Neural cell (in vitro differentiated cells): ENCODE data around the gene NCR3LG1. TPM values are rescaled to one million over a fixed set of nuclear protein-coding genes. Genes with fewer than 3 reads are reported as not detected.

ENCODE experiments used
- H2AFZ ChIP-seq: fragments of 200-600, 300-800 bp; sonication (generic), shearing (Covaris generic); 2 replicates; pipeline ENCODE4 v1.6.0; 2014; ENCODE audit warnings: low read depth, mild to moderate bottlenecking, antibody characterized with exemption, low read length, moderate library complexity
- H3F3A ChIP-seq: fragments of 200-600 bp; shearing (Covaris generic); 2 replicates; pipeline ENCODE4 v1.6.1; 2016; ENCODE audit warnings: mild to moderate bottlenecking, moderate library complexity, mixed read lengths, antibody characterized with exemption, low read length; ENCODE audit not compliant: insufficient read depth, poor library complexity, severe bottlenecking
- H3K27ac ChIP-seq: fragments of 200-600, 300-800 bp; sonication (generic), shearing (Covaris generic); 2 replicates; pipeline ENCODE4 v1.5.1; 2014; ENCODE audit warnings: mild to moderate bottlenecking, low read length, moderate library complexity
- H3K27me3 ChIP-seq: fragments of 300-800, 200-600 bp; sonication (generic), shearing (Covaris generic); 2 replicates; pipeline ENCODE4 v1.6.0; 2014; ENCODE audit warnings: mild to moderate bottlenecking, low read depth, low read length, moderate library complexity; ENCODE audit not compliant: insufficient read depth
- H3K36me3 ChIP-seq: fragments of 300-800, 200-600 bp; sonication (generic), shearing (Covaris generic); 2 replicates; pipeline ENCODE4 v1.5.1; 2014; ENCODE audit warnings: mild to moderate bottlenecking, antibody characterized with exemption, low read length, moderate library complexity; ENCODE audit not compliant: insufficient read depth
- H3K4me2 ChIP-seq: fragments of 300-800, 200-600 bp; sonication (generic), shearing (Covaris generic); 2 replicates; pipeline ENCODE4 v1.6.0; 2014; ENCODE audit warnings: mild to moderate bottlenecking, low read length
- H3K4me3 ChIP-seq: fragments of 300-800, 200-600 bp; sonication (generic), shearing (Covaris generic); 2 replicates; pipeline ENCODE4 v1.5.1; 2014; ENCODE audit warnings: mild to moderate bottlenecking, low read length, moderate library complexity
- H3K79me2 ChIP-seq: fragments of 200-600 bp; shearing (Covaris generic); replicated peaks from 2 replicates; pipeline ENCODE4 v1.6.0; 2014; ENCODE audit warnings: mild to moderate bottlenecking, low read length, moderate library complexity; ENCODE audit not compliant: insufficient read depth
- H3K9ac ChIP-seq: fragments of 300-800, 200-600 bp; sonication (generic), shearing (Covaris generic); 2 replicates; pipeline ENCODE4 v1.6.1; 2016; ENCODE audit warnings: mild to moderate bottlenecking, low read length, mixed read lengths
- H3K9me2 ChIP-seq: fragments of 200-600 bp; shearing (Covaris generic); 2 replicates; pipeline ENCODE4 v1.6.1; 2016; ENCODE audit warnings: mild to moderate bottlenecking, low read length, mixed read lengths; ENCODE audit not compliant: insufficient read depth
- H3K9me3 ChIP-seq: fragments of 200-600, 300-800 bp; sonication (generic), shearing (Covaris generic); 2 replicates; pipeline ENCODE4 v1.6.1; 2016; ENCODE audit warnings: mild to moderate bottlenecking, mixed run types, low read length, moderate library complexity, mixed read lengths
- H4K20me1 ChIP-seq: fragments of 200-600 bp; shearing (Covaris generic); 2 replicates; pipeline ENCODE4 v1.6.1; 2016; ENCODE audit warnings: mild to moderate bottlenecking, mixed run types; ENCODE audit not compliant: insufficient read depth
- CTCF ChIP-seq: fragments of 450-650 bp; IDR thresholded peaks from 2 replicates; pipeline ENCODE4 v1.5.1; 2014; ENCODE audit warnings: antibody characterized with exemption, mild to moderate bottlenecking, moderate library complexity; ENCODE audit not compliant: poor library complexity, severe bottlenecking
- EP300 ChIP-seq: fragments of 450-650 bp; conservative IDR thresholded peaks from 2 replicates; pipeline ENCODE4 v1.6.1; 2014; ENCODE audit warnings: antibody characterized with exemption, mild to moderate bottlenecking, moderate library complexity; ENCODE audit not compliant: poor library complexity, severe bottlenecking
- EZH2 ChIP-seq: fragments of 200-600, 300-800 bp; shearing (Covaris generic), sonication (generic); IDR thresholded peaks from 2 replicates; pipeline ENCODE4 v1.6.1; 2014; ENCODE audit warnings: antibody characterized with exemption, low read length, borderline replicate concordance, mild to moderate bottlenecking; ENCODE audit not compliant: insufficient read depth, poor library complexity, severe bottlenecking
- MXI1 ChIP-seq: fragments of 450-650 bp; conservative IDR thresholded peaks from 2 replicates; pipeline ENCODE4 v1.6.1; 2014; ENCODE audit warnings: antibody characterized with exemption, mild to moderate bottlenecking; ENCODE audit not compliant: poor library complexity, severe bottlenecking
- POLR2AphosphoS5 ChIP-seq: IDR thresholded peaks from 2 replicates; pipeline ENCODE4 v1.6.1; 2012
- RAD21 ChIP-seq: fragments of 450-650 bp; conservative IDR thresholded peaks from 2 replicates; pipeline ENCODE4 v1.6.1; 2014; ENCODE audit warnings: antibody characterized with exemption, mild to moderate bottlenecking, moderate library complexity
- REST ChIP-seq: IDR thresholded peaks from 2 replicates; pipeline ENCODE4 v1.6.1; 2012; ENCODE audit warnings: borderline replicate concordance
- SMC3 ChIP-seq: fragments of 450-650 bp; conservative IDR thresholded peaks from 2 replicates; pipeline ENCODE4 v1.6.1; 2014; ENCODE audit warnings: antibody characterized with exemption, mild to moderate bottlenecking, moderate library complexity; ENCODE audit not compliant: poor library complexity
- TAF1 ChIP-seq: IDR thresholded peaks from 2 replicates; pipeline ENCODE4 v1.6.1; 2012; ENCODE audit warnings: low read depth
- polyA plus RNA-seq: library from polyadenylated mRNA; depleted of rRNA; stranded (reverse); fragments of >200 nt; gene quantifications from 2 replicates; pipeline ENCODE4 v1.2.3, GENCODE V29; 2014

Gene NCR3LG1
- polyA plus RNA-seq, 1 donor from 2014 or later, result 3.1 TPM

- no peak overlapping the region for H3K4me3 ChIP-seq
- no peaks in the 10 kb centered on the region for H3K9me3 ChIP-seq
- no peak overlapping the region for H3K27ac ChIP-seq
- H3K79me2 ChIP-seq, result no peaks in the 10 kb centered on the region
- TF ChIP-seq EP300 (no peak), SMC3 (no peak), TAF1 (no peak), REST (no peak), EZH2 (no peak), CTCF (no peak), RAD21 (no peak), MXI1 (no peak), POLR2AphosphoS5 (no peak)
- H3K9ac ChIP-seq, result no peak overlapping the region
- H3F3A ChIP-seq, result no peaks in the 10 kb centered on the region
- no peak overlapping the region for H2AFZ ChIP-seq
- H3K27me3 ChIP-seq, result no peaks in the 10 kb centered on the region
- no peaks in the 10 kb centered on the region for H3K36me3 ChIP-seq
- no peak overlapping the region for H3K4me2 ChIP-seq
- no peaks in the 10 kb centered on the region for H3K9me2 ChIP-seq
- no peaks in the 10 kb centered on the region for H4K20me1 ChIP-seq
Observed at GRCh38 chr11:17401316-17401715, 49.7 kb downstream of the NCR3LG1 start.

- Histone ChIP-seq H3K79me2 (no peaks in the 10 kb centered on the region), H2AFZ (no peak overlapping the region), H3K36me3 (no peaks in the 10 kb centered on the region), H3K9me3 (no peaks in the 10 kb centered on the region), H3K9me2 (no peaks in the 10 kb centered on the region), H3K27me3 (no peaks in the 10 kb centered on the region), H3K9ac (no peak overlapping the region), H3K4me2 (no peak overlapping the region), H3K27ac (no peak overlapping the region), H4K20me1 (no peaks in the 10 kb centered on the region), H3K4me3 (no peak overlapping the region), H3F3A (no peaks in the 10 kb centered on the region)
- TF ChIP-seq EZH2, result no peak
Observed at GRCh38 chr11:17401841-17402240, 50.2 kb downstream of the NCR3LG1 start.

GRCh38 chr11:17402486-17402885 is 50.9 kb downstream of the NCR3LG1 start:
- Histone ChIP-seq H3K27me3 (no peaks in the 10 kb centered on the region), H3K9ac (no peak overlapping the region), H3K36me3 (no peaks in the 10 kb centered on the region), H3K9me3 (no peaks in the 10 kb centered on the region), H3K79me2 (no peaks in the 10 kb centered on the region), H2AFZ (no peak overlapping the region), H3F3A (no peaks in the 10 kb centered on the region), H3K4me2 (no peak overlapping the region), H3K4me3 (no peak overlapping the region), H3K9me2 (no peaks in the 10 kb centered on the region), H3K27ac (no peak overlapping the region), H4K20me1 (no peaks in the 10 kb centered on the region)
- no peak for TF ChIP-seq POLR2AphosphoS5
- no peak for TF ChIP-seq REST
- TF ChIP-seq TAF1, result no peak
- no peak for TF ChIP-seq SMC3
- no peak for TF ChIP-seq EP300
- TF ChIP-seq EZH2, result no peak
- no peak for TF ChIP-seq CTCF
- TF ChIP-seq RAD21, result no peak
- TF ChIP-seq MXI1, result no peak
